Loucy (cell line): ENCODE data around the gene PRPSAP1.

ENCODE experiments used
- H2AFZ ChIP-seq: fragments of 200-600 bp; sonication (generic); 2 replicates; pipeline ENCODE4 v1.6.0; 2016; ENCODE audit warnings: antibody characterized with exemption, mild to moderate bottlenecking, low read length, moderate library complexity
- H3F3A ChIP-seq: fragments of 200-600 bp; 2 replicates; pipeline ENCODE4 v1.6.0; 2016; ENCODE audit warnings: antibody characterized with exemption, low read depth, mild to moderate bottlenecking
- H3K27me3 ChIP-seq: fragments of 200-600 bp; sonication (generic); 2 replicates; pipeline ENCODE4 v1.6.1; 2014; ENCODE audit warnings: low read length, mild to moderate bottlenecking; ENCODE audit not compliant: insufficient read depth, poor library complexity, severe bottlenecking
- H3K36me3 ChIP-seq: fragments of 200-600 bp; sonication (generic); 2 replicates; pipeline ENCODE4 v1.6.1; 2016; ENCODE audit warnings: low read length; ENCODE audit not compliant: insufficient read depth
- H3K4me1 ChIP-seq: fragments of 200-600 bp; sonication (generic); 2 replicates; pipeline ENCODE4 v1.5.1; 2014; ENCODE audit warnings: low read length, mild to moderate bottlenecking; ENCODE audit not compliant: insufficient read depth, poor library complexity, severe bottlenecking
- H3K4me2 ChIP-seq: fragments of 200-600 bp; sonication (generic); 2 replicates; pipeline ENCODE4 v1.6.0; 2014; ENCODE audit warnings: antibody characterized with exemption, low read length, low read depth, mild to moderate bottlenecking; ENCODE audit not compliant: poor library complexity, severe bottlenecking
- H3K4me3 ChIP-seq: fragments of 200-600 bp; sonication (generic); 2 replicates; pipeline ENCODE4 v1.5.1; 2014; ENCODE audit warnings: low read length, mild to moderate bottlenecking, mixed read lengths; ENCODE audit not compliant: poor library complexity, severe bottlenecking
- H3K79me2 ChIP-seq: fragments of 200-600 bp; sonication (generic); 2 replicates; pipeline ENCODE4 v1.6.1; 2014; ENCODE audit warnings: low read length; ENCODE audit not compliant: insufficient read depth
- H3K9ac ChIP-seq: fragments of 200-600 bp; sonication (generic); 2 replicates; pipeline ENCODE4 v1.6.0; 2014; ENCODE audit warnings: mild to moderate bottlenecking, low read depth, low read length, moderate library complexity; ENCODE audit not compliant: poor library complexity, severe bottlenecking
- H3K9me2 ChIP-seq: fragments of 200-600 bp; sonication (generic); replicated peaks from 2 replicates; pipeline ENCODE4 v1.6.1; 2016; ENCODE audit warnings: low read depth, low read length, mixed read lengths
- H3K9me3 ChIP-seq: fragments of 200-600 bp; sonication (generic); 2 replicates; pipeline ENCODE4 v1.6.1; 2014; ENCODE audit warnings: mild to moderate bottlenecking, antibody characterized with exemption, low read length, low read depth; ENCODE audit not compliant: insufficient read depth
- H4K20me1 ChIP-seq: fragments of 200-600 bp; sonication (generic); 2 replicates; pipeline ENCODE4 v1.6.0; 2014; ENCODE audit warnings: antibody characterized with exemption, low read length, mild to moderate bottlenecking; ENCODE audit not compliant: insufficient read depth, poor library complexity, severe bottlenecking
- EZH2phosphoT487 ChIP-seq: fragments of 200-600 bp; IDR thresholded peaks from 2 replicates; pipeline ENCODE4 v1.6.1; 2018; ENCODE audit warnings: antibody characterized with exemption, mild to moderate bottlenecking, moderate library complexity, borderline replicate concordance
- TF ChIP-seq, protein P1 (sequence below): fragments of 200-600 bp; sonication (generic); conservative IDR thresholded peaks from 2 replicates; pipeline ENCODE4 v1.5.1; 2014; ENCODE audit warnings: mild to moderate bottlenecking, antibody characterized with exemption, low read length

PRPSAP1 gene

DNA sequence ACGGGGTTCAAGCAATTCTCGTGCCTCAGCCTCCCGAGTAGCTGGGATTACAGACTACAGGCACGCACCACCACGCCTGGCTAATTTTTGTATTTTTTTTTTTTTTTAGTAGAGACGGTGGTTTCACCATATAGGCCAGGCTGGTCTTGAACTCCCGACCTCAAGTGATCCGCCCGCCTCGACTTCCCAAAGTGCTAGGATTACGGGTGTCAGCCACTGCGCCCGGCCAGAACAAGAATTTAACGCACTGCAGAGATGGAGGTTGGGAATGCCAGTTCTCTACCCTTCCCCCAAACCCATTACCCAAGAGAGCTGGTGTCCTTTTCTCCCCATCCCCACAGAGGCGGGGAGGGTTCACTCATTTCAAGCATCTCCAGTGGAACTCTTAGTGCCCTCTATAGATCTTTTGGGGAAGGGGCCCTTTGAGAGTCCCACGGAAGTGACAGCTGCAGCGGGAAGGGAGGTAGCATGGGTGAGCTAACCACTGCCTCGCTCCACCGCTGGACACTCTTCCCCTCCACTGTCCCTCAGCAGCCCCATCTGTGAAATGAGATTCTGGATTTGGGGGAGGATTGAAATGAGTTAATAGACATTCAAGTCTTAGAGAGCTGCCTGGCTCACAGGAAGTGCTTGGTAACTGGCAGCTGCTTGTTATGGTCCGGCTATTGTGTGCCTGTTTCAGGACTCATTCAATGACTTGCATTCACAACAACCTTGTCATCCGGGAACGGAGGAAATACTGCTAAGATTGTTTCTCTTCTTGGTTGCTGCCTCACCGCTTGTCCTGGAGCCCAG lies 92.1 kb downstream of the PRPSAP1 start:
- Histone ChIP-seq H3K9me2 (no peaks in the 10 kb centered on the region), H3K4me2 (peak overlapping the region; percentile 9), H3K9ac (peak overlapping the region; percentile 8), H3F3A (peaks cover 6% of the 10 kb centered on the region), H3K4me1 (peaks cover 28% of the 10 kb centered on the region), H3K9me3 (no peaks in the 10 kb centered on the region), H3K79me2 (peaks cover 12% of the 10 kb centered on the region), H4K20me1 (peaks cover 6% of the 10 kb centered on the region), H3K27me3 (no peaks in the 10 kb centered on the region), H3K36me3 (no peaks in the 10 kb centered on the region), H3K4me3 (no peak overlapping the region), H2AFZ (peak overlapping the region; percentile 44)
- TF ChIP-seq, protein P1, sequence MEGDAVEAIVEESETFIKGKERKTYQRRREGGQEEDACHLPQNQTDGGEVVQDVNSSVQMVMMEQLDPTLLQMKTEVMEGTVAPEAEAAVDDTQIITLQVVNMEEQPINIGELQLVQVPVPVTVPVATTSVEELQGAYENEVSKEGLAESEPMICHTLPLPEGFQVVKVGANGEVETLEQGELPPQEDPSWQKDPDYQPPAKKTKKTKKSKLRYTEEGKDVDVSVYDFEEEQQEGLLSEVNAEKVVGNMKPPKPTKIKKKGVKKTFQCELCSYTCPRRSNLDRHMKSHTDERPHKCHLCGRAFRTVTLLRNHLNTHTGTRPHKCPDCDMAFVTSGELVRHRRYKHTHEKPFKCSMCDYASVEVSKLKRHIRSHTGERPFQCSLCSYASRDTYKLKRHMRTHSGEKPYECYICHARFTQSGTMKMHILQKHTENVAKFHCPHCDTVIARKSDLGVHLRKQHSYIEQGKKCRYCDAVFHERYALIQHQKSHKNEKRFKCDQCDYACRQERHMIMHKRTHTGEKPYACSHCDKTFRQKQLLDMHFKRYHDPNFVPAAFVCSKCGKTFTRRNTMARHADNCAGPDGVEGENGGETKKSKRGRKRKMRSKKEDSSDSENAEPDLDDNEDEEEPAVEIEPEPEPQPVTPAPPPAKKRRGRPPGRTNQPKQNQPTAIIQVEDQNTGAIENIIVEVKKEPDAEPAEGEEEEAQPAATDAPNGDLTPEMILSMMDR = 0 out of 2 replicates have a peak, but pooled peaks have one; percentile 10
- TF ChIP-seq EZH2phosphoT487 = no peak

DNA sequence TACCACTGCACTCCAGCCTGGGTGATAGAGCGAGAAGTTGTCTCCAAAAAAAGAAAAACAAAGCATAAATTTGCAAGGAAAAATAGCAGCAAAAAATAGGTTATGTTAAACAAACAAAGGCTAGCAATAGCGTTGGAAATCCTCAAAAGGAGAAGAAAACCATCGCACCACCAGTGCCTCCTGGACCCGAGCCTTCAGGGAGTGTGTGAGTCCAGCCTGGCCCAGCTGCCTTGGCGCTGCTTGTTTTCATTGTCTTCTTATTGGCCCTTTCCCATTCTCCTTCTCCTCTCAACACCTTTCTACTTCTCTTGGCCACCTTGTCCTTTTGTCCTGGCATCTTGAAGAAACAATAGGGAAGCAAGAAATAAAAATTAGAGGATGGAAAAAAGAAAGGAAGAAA lies 93.0 kb downstream of the PRPSAP1 start:
- TF ChIP-seq, protein P1 = no peak
- no peak for TF ChIP-seq EZH2phosphoT487
- Histone ChIP-seq H2AFZ (0 out of 2 replicates have a peak overlapping the region, but pooled peaks have one; percentile 68), H3K4me1 (peaks cover 31% of the 10 kb centered on the region), H3K36me3 (no peaks in the 10 kb centered on the region), H3F3A (peaks cover 6% of the 10 kb centered on the region), H3K9ac (peak overlapping the region; percentile 38), H3K4me2 (no peak overlapping the region), H4K20me1 (no peaks in the 10 kb centered on the region), H3K27me3 (no peaks in the 10 kb centered on the region), H3K79me2 (peaks cover 3% of the 10 kb centered on the region), H3K9me3 (no peaks in the 10 kb centered on the region), H3K9me2 (no peaks in the 10 kb centered on the region), H3K4me3 (no peak overlapping the region)

DNA sequence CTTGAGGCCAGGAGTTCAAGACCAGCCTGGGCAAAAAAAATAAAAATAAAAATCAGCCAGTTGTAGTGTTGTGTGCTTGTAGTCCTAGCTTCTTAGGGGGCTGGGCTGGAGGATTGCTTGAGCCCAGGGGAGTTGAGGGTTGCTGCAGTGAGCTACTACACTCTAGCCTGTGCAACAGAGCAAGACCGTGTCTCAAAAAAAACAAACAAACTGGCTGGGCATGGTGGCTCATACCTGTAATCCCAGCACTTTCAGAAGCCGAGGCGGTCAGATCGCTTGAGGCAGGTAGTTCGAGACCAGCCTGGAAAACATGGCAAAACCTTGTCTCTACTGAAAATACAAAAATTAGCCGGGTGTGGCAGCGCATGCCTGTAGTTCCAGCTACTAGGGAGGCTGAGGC lies 93.5 kb downstream of the PRPSAP1 start:
- TF ChIP-seq, protein P1 = no peak
- H4K20me1 ChIP-seq = no peaks in the 10 kb centered on the region
- H3K9me2 ChIP-seq = no peaks in the 10 kb centered on the region
- H3K4me3 ChIP-seq = no peak overlapping the region
- H3K9me3 ChIP-seq = no peaks in the 10 kb centered on the region
- peaks cover 6% of the 10 kb centered on the region for H3F3A ChIP-seq
- no peak overlapping the region for H3K4me2 ChIP-seq
- H3K36me3 ChIP-seq = no peaks in the 10 kb centered on the region
- no peak overlapping the region for H2AFZ ChIP-seq
- no peaks in the 10 kb centered on the region for H3K27me3 ChIP-seq
- H3K9ac ChIP-seq = no peak overlapping the region
- no peaks in the 10 kb centered on the region for H3K79me2 ChIP-seq
- H3K4me1 ChIP-seq = peaks cover 31% of the 10 kb centered on the region
